Psoas muscle (tissue), 8 donors: ENCODE data around the gene FGF9. TPM values are rescaled to one million over a fixed set of nuclear protein-coding genes. Genes with fewer than 3 reads are reported as not detected.

Source experiments
- ATAC-seq, 4 donors: fragments of 200-7000 bp; cut with Tn5 transposase; one replicate each; pipeline ENCODE4 v1.9.1; 2020; ENCODE audit warnings: moderate library complexity in 3 of 4, mild to moderate bottlenecking in 2 of 4
- DNase-seq, 2 donors: peaks; one replicate each; pipeline ENCODE4 v3.0.0-alpha.2; 2020
- H3K27ac ChIP-seq: fragments of 200-600 bp; one replicate; pipeline ENCODE4 v1.8.0; 2022
- H3K27me3 ChIP-seq, 3 donors: fragments of 200-600 bp in 1 of 3; one replicate each; pipeline versions ENCODE4 v1.6.1 to v1.8.0; 2013 to 2022; ENCODE audit warnings: low read length in 2 of 3, mild to moderate bottlenecking in 2 of 3, moderate library complexity in 1 of 3; ENCODE audit not compliant: insufficient read depth in 3 of 3
- H3K36me3 ChIP-seq, 2 donors: fragments of 200-600 bp in 1 of 2; one replicate each; pipeline versions ENCODE4 v1.6.1 to v1.8.0; 2013 to 2022; ENCODE audit warnings: low read depth in 1 of 2, mild to moderate bottlenecking in 1 of 2, moderate library complexity in 1 of 2; ENCODE audit not compliant: insufficient read depth in 1 of 2
- H3K4me1 ChIP-seq: fragments of 200-600 bp; one replicate; pipeline ENCODE4 v1.8.0; 2022
- H3K4me3 ChIP-seq: fragments of 200-600 bp; one replicate; pipeline ENCODE4 v1.8.0; 2022; ENCODE audit warnings: mild to moderate bottlenecking
- H3K9me3 ChIP-seq: fragments of 200-600 bp; one replicate; pipeline ENCODE4 v1.8.0; 2022
- WGBS, 3 donors: extraction: QIAGEN DNeasy Blood & Tissue Kit; methylation state at CpG; one replicate each; pipeline versions ENCODE4 v1.1.6 to v1.1.7; 2013; 5-methylcytosine and 5-hydroxymethylcytosine counted together
- intact Hi-C, 2 donors: fragments of 100-400 bp; cut with DNase I; formaldehyde crosslinking; loops; one replicate each; pipeline versions ENCODE4 v1.11.0 to v1.14.2; 2022
- polyA plus RNA-seq, 3 donors: library from polyadenylated mRNA; stranded (reverse); fragments of 200-250 nt; gene quantifications; one replicate each; pipeline ENCODE4 v1.2.3, GENCODE V29; 2013
- total RNA-seq, 4 donors: library from RNA; stranded (reverse); fragmentation: NEBNext Ultra II Directional in 2 of 4; extraction: Animal tissue kit (Norgen Biotek cat#: 25700) in 2 of 4; gene quantifications; one replicate each; pipeline versions ENCODE4 v1.2.1 to v1.2.4, GENCODE V29; 2021 to 2023
- TF ChIP-seq, protein P1 (sequence below): fragments of 200-600 bp; IDR thresholded peaks from one replicate; pipeline ENCODE4 v1.8.0; 2022; ENCODE audit warnings: antibody characterized with exemption
- donor health status: healthy with polysubstance abuse.
- donor health status: DM: no; HTN: no; CAD: no; lungs with moderate emphysema.
- donor health status: Bipolar disorder and iron deficiency.
- donor health status: healthy.
- donor health status: DM: yes; HTN: yes; CAD: no.
- donor health status: DM: no; HTN: no; CAD: no.
- donor health status: DM: no; HTN: no; CAD: no.
- donor health status: DM: yes; HTN: yes; CAD: no.

Gene FGF9
- total and polyA plus RNA-seq, 7 donors, result 0.69 to 1.7 (median 1.2) TPM

- no peaks in the 10 kb centered on the region for H3K9me3 ChIP-seq
- H3K36me3 ChIP-seq, result no peaks in the 10 kb centered on the region
- H3K27me3 ChIP-seq, result peaks cover 0 to 3% (median 0%) of the 10 kb centered on the region in 3 donors
- 63 to 89% (median 84%) methylated on average over 1 of the region's 1 CpG for WGBS, 3 donors
- no peak overlapping the region for H3K4me3 ChIP-seq
- ATAC-seq, result no peak
- no peaks in the 10 kb centered on the region for H3K4me1 ChIP-seq
- TF ChIP-seq, protein P1, sequence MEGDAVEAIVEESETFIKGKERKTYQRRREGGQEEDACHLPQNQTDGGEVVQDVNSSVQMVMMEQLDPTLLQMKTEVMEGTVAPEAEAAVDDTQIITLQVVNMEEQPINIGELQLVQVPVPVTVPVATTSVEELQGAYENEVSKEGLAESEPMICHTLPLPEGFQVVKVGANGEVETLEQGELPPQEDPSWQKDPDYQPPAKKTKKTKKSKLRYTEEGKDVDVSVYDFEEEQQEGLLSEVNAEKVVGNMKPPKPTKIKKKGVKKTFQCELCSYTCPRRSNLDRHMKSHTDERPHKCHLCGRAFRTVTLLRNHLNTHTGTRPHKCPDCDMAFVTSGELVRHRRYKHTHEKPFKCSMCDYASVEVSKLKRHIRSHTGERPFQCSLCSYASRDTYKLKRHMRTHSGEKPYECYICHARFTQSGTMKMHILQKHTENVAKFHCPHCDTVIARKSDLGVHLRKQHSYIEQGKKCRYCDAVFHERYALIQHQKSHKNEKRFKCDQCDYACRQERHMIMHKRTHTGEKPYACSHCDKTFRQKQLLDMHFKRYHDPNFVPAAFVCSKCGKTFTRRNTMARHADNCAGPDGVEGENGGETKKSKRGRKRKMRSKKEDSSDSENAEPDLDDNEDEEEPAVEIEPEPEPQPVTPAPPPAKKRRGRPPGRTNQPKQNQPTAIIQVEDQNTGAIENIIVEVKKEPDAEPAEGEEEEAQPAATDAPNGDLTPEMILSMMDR, result no peak
- H3K27ac ChIP-seq, result no peak overlapping the region
- DNase-seq, result no peak
- intact Hi-C loops, result no loop called here
Observed at GRCh38 chr13:21748166-21748565, 77.3 kb downstream of the FGF9 start.

- H3K36me3 ChIP-seq, result no peaks in the 10 kb centered on the region
- 82 to 100% (median 93%) methylated on average over 1 of the region's 1 CpG for whole genome bisulfite sequencing, 3 donors
- H3K27ac ChIP-seq, result no peak overlapping the region
- no peak overlapping the region for H3K4me3 ChIP-seq
- no peak for DNase-seq
- no peaks in the 10 kb centered on the region for H3K9me3 ChIP-seq
- intact Hi-C loops, result no loop called here
- H3K27me3 ChIP-seq, result peaks cover 0 to 3% (median 0%) of the 10 kb centered on the region in 3 donors
- H3K4me1 ChIP-seq, result no peaks in the 10 kb centered on the region
- no peak for ATAC-seq
- TF ChIP-seq, protein P1, result no peak
Observed at GRCh38 chr13:21749410-21749809, 78.5 kb downstream of the FGF9 start.

GRCh38 chr13:21752501-21752900 is 81.6 kb downstream of the FGF9 start:
- intact Hi-C loops, result no loop called here
- Histone ChIP-seq H3K27ac (no peak overlapping the region), H3K9me3 (no peaks in the 10 kb centered on the region), H3K36me3 (no peaks in the 10 kb centered on the region), H3K4me1 (no peaks in the 10 kb centered on the region), H3K4me3 (no peak overlapping the region), H3K27me3 (peaks cover 0 to 1% (median 0%) of the 10 kb centered on the region in 3 donors)
- no peak for DNase-seq
- TF ChIP-seq, protein P1, result no peak
- WGBS, 3 donors, result 92 to 97% (median 94%) methylated on average over 1 of the region's 1 CpG
- no peak for ATAC-seq

DNA sequence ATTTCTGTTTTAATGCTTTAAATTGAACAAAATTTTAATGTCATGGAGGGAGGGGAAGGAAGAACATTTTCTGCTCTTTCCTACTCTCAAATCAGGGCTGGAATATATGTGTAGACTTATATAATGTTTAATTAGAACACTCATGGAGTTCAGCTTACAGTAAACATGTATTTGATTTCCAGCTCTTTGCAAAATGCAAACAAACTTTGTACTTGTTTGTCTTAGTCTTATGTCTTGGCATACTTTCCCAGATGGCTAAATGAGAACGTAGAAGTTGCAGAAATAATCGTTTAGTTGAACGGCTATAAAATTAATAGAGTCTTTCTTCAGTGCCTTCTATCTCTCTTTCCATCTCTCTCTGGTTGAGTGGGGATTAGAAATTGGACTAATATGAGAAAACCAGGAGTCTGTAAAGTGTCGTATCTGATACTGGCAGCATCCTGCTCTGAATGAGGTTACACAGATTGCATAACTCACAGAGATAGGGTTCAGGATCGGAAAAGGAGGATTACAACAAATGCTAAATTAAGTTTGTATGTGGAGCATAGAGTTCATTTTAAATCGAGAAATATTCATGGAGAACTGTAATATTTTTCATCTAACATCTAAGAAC is 82.3 kb downstream of the FGF9 start:
- DNase-seq, result no peak
- H3K27ac ChIP-seq, result no peak overlapping the region
- ATAC-seq, result no peak
- no peaks in the 10 kb centered on the region for H3K27me3 ChIP-seq
- TF ChIP-seq, protein P1, result no peak
- H3K9me3 ChIP-seq, result no peaks in the 10 kb centered on the region
- WGBS, 3 donors, result 60 to 77% (median 62%) methylated on average over 6 of the region's 6 CpGs
- intact Hi-C loops, result no loop called here
- H3K4me1 ChIP-seq, result no peaks in the 10 kb centered on the region
- no peaks in the 10 kb centered on the region for H3K36me3 ChIP-seq
- no peak overlapping the region for H3K4me3 ChIP-seq

Other genes starting within 250 kb of the FGF9 start
- 10 to 100 TPM; 10.8 to 16.9 (median 15.0) TPM for gene ZDHHC20, start 211.8 kb upstream of the FGF9 start, total RNA-seq
- gene ZDHHC20, start 211.8 kb upstream of the FGF9 start, polyA plus RNA-seq, result 10 to 100 TPM in 1 of 3 donors, 1 to 10 TPM in 2; 4.1 to 11.5 (median 6.7) TPM
- 10 to 100 TPM; 43.6 to 45.5 (median 44.3) TPM for gene MICU2, start 66.9 kb upstream of the FGF9 start, total RNA-seq
- 10 to 100 TPM; 44.9 to 51.2 (median 49.1) TPM for gene MICU2, start 66.9 kb upstream of the FGF9 start, polyA plus RNA-seq